Cortex of kidney (tissue), 1 donor: ENCODE measurements around the gene ZNF189.

Experiments used
- DNase-seq: peaks from one replicate; lab custom pipeline; 2025; lab: John Stamatoyannopoulos, UW

The ZNF189 gene

DNA sequence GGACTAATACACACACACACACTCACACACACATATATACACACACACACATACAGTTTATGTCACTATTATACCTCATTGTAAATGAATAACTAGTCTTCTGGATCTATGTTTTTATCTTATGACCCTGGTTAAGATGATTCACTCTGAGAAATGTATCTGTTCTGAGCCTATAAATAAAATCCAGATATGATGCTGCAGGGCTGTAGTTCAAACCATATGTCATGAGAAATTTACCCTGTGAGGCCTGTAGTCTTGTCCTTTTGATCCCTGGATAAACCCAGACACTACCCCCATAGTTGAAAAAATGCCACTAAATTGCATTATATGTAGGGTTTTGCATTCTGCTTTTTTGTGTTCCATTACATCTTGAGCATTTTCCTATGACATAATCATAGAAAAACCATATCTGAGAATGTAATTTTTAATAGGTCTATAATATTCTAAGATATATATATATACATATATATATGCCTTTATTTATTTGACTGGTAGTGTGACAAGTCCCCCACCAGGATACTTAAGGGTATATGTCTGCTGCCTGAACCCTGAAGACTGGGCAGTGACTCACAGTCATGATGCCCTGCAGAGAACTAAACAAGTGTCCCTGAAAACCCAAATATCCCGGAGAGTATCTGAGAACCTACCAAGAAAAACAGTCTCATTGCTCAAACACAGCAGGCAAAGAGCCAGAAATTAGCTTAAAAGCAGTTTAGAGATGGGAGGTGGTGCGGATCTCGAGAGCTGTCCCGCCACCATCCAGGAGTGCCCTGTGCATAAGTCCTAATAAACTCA lies 55.3 kb downstream of the ZNF189 start:
- DNase-seq = no peak

- DNase-seq = no peak
These were observed 57.1 kb downstream of the ZNF189 start for GRCh38 chr9:101455656-101456240.

- DNase-seq = no peak
These were observed 58.4 kb downstream of the ZNF189 start for GRCh38 chr9:101457003-101457402.

DNA sequence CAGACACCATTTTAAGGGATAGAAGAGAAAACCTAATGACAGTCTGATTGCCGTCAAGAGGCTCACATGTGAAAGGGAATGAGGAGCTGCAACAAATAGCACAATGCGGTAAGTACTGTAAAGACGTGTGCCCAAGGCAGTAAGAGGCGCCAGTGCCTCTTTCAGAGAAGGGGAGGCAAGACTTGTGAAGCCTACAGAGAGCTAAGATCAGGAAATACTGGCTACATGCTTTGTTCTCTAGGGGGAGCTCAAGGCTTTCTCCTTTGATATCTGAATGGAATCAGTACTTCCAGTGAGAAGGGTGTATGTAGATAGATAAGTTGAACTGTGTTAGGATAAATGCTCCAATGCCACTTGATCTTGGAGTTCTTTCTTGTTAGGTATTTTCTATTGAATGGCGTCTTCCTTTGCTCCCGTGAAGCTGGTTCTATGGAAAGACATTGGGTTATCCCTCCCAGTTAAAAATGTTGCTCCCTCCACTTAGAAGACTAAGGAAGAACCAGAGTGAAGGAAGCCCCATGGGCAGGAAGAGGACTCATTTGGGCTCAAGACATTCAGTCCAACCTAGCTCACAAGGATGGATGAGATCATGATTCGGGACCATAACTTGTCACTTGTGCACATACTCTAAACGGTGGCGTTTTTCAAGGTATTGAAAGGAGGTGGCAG lies 60.4 kb downstream of the ZNF189 start:
- no peak for DNase-seq
